ENCODE measurements around the gene AATK.

DNA sequence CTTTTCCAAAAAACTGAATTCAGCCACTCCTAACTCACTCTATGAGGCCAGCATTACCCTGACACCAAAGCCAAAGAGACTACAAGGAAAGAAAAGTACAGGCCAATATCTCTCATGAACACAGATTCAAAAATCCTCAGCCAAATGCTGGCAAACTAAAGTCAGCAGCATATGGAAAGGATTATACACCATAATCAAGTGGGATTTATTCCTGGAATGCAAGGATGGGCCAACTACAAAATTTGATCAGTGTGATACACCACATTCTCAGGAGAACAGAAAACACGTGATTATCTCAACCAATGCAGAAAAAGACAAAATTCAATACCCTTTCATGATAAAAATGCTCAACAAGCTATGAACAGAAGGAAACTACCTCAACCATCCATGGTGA lies 7.7 kb upstream of the AATK start:
- TF ChIP-seq, protein P1, sequence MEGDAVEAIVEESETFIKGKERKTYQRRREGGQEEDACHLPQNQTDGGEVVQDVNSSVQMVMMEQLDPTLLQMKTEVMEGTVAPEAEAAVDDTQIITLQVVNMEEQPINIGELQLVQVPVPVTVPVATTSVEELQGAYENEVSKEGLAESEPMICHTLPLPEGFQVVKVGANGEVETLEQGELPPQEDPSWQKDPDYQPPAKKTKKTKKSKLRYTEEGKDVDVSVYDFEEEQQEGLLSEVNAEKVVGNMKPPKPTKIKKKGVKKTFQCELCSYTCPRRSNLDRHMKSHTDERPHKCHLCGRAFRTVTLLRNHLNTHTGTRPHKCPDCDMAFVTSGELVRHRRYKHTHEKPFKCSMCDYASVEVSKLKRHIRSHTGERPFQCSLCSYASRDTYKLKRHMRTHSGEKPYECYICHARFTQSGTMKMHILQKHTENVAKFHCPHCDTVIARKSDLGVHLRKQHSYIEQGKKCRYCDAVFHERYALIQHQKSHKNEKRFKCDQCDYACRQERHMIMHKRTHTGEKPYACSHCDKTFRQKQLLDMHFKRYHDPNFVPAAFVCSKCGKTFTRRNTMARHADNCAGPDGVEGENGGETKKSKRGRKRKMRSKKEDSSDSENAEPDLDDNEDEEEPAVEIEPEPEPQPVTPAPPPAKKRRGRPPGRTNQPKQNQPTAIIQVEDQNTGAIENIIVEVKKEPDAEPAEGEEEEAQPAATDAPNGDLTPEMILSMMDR (conservative IDR thresholded peaks at IDR 0.05; ENCODE audit: low read depth in 2 of 2) = no peak
- TF ChIP-seq EZH2 (IDR thresholded peaks at IDR 0.05; ENCODE audit: low read depth, unreplicated experiment) = no peak

Measured in GM23338 (cell line).